GM12864 (cell line): ENCODE measurements around the gene OR51S1.

ENCODE experiments used
- DNase-seq: peaks from one replicate; pipeline ENCODE4 v3.0.0-alpha.2; 2011; ENCODE audit warnings: low read depth
- H3K4me3 ChIP-seq: 2 replicates; pipeline ENCODE4 v1.5.1; 2011; ENCODE audit warnings: mild to moderate bottlenecking, low read depth, low read length, control low read depth
- TF ChIP-seq, protein P1 (sequence below): IDR thresholded peaks from 2 replicates; pipeline ENCODE4 v1.5.1; 2011; ENCODE audit warnings: low read depth, mild to moderate bottlenecking, moderate library complexity, low read length, control low read depth, inconsistent platforms; ENCODE audit errors: missing control alignments

OR51S1 gene

GRCh38 chr11:4839851-4840549 lies 9.0 kb downstream of the OR51S1 start:
- TF ChIP-seq, protein P1, sequence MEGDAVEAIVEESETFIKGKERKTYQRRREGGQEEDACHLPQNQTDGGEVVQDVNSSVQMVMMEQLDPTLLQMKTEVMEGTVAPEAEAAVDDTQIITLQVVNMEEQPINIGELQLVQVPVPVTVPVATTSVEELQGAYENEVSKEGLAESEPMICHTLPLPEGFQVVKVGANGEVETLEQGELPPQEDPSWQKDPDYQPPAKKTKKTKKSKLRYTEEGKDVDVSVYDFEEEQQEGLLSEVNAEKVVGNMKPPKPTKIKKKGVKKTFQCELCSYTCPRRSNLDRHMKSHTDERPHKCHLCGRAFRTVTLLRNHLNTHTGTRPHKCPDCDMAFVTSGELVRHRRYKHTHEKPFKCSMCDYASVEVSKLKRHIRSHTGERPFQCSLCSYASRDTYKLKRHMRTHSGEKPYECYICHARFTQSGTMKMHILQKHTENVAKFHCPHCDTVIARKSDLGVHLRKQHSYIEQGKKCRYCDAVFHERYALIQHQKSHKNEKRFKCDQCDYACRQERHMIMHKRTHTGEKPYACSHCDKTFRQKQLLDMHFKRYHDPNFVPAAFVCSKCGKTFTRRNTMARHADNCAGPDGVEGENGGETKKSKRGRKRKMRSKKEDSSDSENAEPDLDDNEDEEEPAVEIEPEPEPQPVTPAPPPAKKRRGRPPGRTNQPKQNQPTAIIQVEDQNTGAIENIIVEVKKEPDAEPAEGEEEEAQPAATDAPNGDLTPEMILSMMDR: peak; percentile 9
- no peak overlapping the region for H3K4me3 ChIP-seq
- no peak for DNase-seq

DNA sequence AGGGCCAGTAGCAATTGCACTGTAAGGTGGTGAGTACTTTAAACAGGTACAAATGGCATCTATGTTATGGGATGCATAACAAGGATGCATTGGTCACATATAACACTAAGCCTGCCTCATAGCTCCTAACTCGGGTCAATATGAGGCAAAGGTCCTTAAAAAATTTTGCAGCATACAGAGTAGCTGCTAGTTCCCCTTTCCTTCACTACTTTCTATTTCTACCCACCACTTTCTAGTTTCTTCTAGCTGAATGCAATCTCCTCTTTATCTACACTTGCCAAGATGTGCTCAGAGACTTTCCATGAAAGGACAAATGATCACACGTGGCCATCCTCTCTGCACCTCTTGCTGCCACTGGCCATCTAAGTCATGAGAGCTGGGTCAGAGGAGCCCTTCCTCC lies 18.1 kb downstream of the OR51S1 start:
- DNase-seq: no peak
- TF ChIP-seq, protein P1: no peak
- H3K4me3 ChIP-seq: no peak overlapping the region

DNA sequence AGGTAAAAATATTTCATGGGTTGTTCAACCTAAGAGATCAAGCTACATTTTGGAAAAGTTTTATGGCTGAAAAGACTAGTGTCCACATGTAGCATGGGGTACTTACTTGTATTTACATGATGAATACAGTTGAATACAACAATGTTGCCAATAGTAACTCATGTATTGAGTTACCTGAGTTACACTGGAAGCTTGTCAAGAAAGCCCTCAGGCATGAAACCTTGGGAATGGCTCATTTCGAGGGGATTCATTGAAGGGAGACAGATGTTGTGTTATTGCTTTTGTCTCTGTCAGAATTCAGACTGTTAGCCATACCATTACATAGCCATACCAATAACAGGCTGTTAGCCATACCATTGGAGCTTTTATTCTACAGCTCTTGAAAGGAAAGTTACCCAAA lies 18.7 kb downstream of the OR51S1 start:
- TF ChIP-seq, protein P1: no peak
- DNase-seq: no peak
- H3K4me3 ChIP-seq: no peak overlapping the region

DNA sequence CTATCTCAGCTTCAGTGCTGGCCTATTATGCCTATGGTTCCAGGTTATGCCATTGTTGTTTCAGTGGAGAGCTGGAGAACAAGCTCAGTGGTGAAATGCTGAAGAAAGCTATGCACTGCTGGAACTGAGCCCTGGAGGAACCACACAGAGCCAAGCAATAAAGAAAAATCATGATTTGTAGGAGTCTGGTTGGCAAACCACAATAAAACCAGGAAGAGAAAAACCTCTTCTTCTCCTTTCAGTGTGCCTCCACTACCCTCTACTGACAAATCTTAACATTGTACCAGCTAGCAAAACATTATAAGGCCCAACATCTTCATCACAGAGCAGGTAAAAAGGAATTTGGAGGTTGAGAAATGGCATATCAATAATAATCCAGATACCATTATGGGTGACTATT lies 22.6 kb downstream of the OR51S1 start:
- DNase-seq: no peak
- H3K4me3 ChIP-seq: no peak overlapping the region
- TF ChIP-seq, protein P1: peak; percentile 22

DNA sequence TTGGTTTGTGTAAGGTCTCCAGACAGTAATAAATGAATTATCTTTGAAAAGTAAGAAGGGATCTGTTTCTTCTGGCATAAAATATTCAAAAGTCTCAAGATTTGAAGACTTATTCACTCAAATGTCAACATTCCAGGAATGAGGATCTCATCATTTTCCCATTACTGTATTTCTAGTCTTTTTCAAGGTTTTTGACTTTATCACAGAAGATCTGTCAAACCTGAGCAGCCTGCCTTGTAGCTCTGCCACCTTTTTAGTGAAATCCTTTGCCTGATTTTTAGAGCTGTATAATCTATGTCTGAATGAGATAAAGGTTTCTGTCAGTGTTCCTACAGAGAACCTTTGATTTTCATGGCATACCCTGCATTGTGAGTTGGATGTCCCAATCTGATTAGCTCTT lies 23.9 kb downstream of the OR51S1 start:
- no peak for DNase-seq

DNA sequence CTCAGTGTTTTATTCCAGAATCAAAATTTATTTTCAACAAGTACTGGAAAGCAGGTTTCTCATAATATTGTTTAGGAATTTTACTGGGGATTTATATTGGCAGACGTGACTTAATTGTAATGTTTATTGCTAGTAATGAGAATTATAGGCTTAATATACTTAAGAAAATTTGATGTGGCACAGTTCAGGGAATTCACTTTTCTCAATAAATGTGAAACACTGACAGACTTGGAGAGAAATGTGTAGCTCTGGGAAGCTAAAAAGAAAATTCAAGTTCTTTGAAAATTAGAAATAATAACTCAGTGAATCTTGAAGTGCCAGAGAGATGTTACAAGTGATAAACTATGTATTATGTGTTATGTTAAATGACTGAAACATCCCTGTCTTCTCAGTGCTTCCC lies 28.0 kb downstream of the OR51S1 start, which contains the start of gene OR51F2:
Gene OR51F2, plus strand, starts transcription at position 301 of the 400 bp plus-strand sequence. CDS start 101 bp downstream, outside the sequence.
- no peak within 1 kb of the TSS for H3K4me3 ChIP-seq
- TF ChIP-seq, protein P1: no peak
- DNase-seq: no peak

More for the DNA sequence above, 23.9 kb downstream of the OR51S1 start:
- H3K4me3 ChIP-seq: no peak overlapping the region
- TF ChIP-seq, protein P1: no peak

- no peak for DNase-seq
- no peak overlapping the region for H3K4me3 ChIP-seq
- TF ChIP-seq, protein P1: no peak
These were observed 39.8 kb downstream of the OR51S1 start for GRCh38 chr11:4809246-4809645.
